KOPT-K1 (cell line): Measurements from ENCODE around the gene SIL1.

Experiments used
- H3K27ac ChIP-seq: fragments of 200-600 bp; sonication (generic); 2 replicates; pipeline ENCODE4 v1.5.1; 2016; ENCODE audit warnings: antibody characterized with exemption, mild to moderate bottlenecking, low read depth, low read length; ENCODE audit not compliant: poor library complexity, severe bottlenecking
- H3K36me3 ChIP-seq: fragments of 200-600 bp; sonication (generic); 2 replicates; pipeline ENCODE4 v1.5.1; 2017; ENCODE audit warnings: antibody characterized with exemption, mild to moderate bottlenecking, low read length, moderate library complexity; ENCODE audit not compliant: insufficient read depth
- H3K9me3 ChIP-seq: fragments of 200-600 bp; sonication (generic); 2 replicates; pipeline ENCODE4 v1.5.1; 2017; ENCODE audit warnings: antibody characterized with exemption, low read length, mild to moderate bottlenecking; ENCODE audit not compliant: insufficient read depth, poor library complexity, severe bottlenecking

SIL1 gene

GRCh38 chr5:138981131-138981530 lies 217.0 kb downstream of the SIL1 start:
- no peaks in the 10 kb centered on the region for H3K36me3 ChIP-seq
- no peaks in the 10 kb centered on the region for H3K9me3 ChIP-seq
- H3K27ac ChIP-seq: peak overlapping the region; percentile 17

GRCh38 chr5:138980441-138980840 lies 217.7 kb downstream of the SIL1 start:
- H3K9me3 ChIP-seq: no peaks in the 10 kb centered on the region
- peak overlapping the region; percentile 69 for H3K27ac ChIP-seq
- no peaks in the 10 kb centered on the region for H3K36me3 ChIP-seq

- H3K36me3 ChIP-seq: no peaks in the 10 kb centered on the region
- H3K27ac ChIP-seq: peak overlapping the region; percentile 69
- H3K9me3 ChIP-seq: no peaks in the 10 kb centered on the region
Observed at GRCh38 chr5:138979684-138980280, 218.4 kb downstream of the SIL1 start.

- no peaks in the 10 kb centered on the region for H3K36me3 ChIP-seq
- H3K9me3 ChIP-seq: no peaks in the 10 kb centered on the region
- H3K27ac ChIP-seq: no peak overlapping the region
Observed at GRCh38 chr5:138978581-138978980, 219.6 kb downstream of the SIL1 start.

- H3K36me3 ChIP-seq: no peaks in the 10 kb centered on the region
- H3K9me3 ChIP-seq: no peaks in the 10 kb centered on the region
- no peak overlapping the region for H3K27ac ChIP-seq
Observed at GRCh38 chr5:138978080-138978479, 220.1 kb downstream of the SIL1 start.

- Histone ChIP-seq H3K36me3 (no peaks in the 10 kb centered on the region), H3K9me3 (no peaks in the 10 kb centered on the region), H3K27ac (no peak overlapping the region)
Observed at GRCh38 chr5:138975098-138975847, 222.9 kb downstream of the SIL1 start.

GRCh38 chr5:138974227-138975063 lies 223.7 kb downstream of the SIL1 start:
- Histone ChIP-seq H3K36me3 (no peaks in the 10 kb centered on the region), H3K27ac (no peak overlapping the region), H3K9me3 (no peaks in the 10 kb centered on the region)

GRCh38 chr5:138972836-138973235 lies 225.3 kb downstream of the SIL1 start:
- H3K9me3 ChIP-seq: no peaks in the 10 kb centered on the region
- no peaks in the 10 kb centered on the region for H3K36me3 ChIP-seq
- no peak overlapping the region for H3K27ac ChIP-seq

- H3K27ac ChIP-seq: no peak overlapping the region
- H3K9me3 ChIP-seq: no peaks in the 10 kb centered on the region
- H3K36me3 ChIP-seq: no peaks in the 10 kb centered on the region
Observed at GRCh38 chr5:138972230-138972629, 225.9 kb downstream of the SIL1 start.

- H3K27ac ChIP-seq: no peak overlapping the region
- no peaks in the 10 kb centered on the region for H3K9me3 ChIP-seq
- no peaks in the 10 kb centered on the region for H3K36me3 ChIP-seq
Observed at GRCh38 chr5:138969323-138970002, 228.7 kb downstream of the SIL1 start.

- H3K27ac ChIP-seq: no peak overlapping the region
- no peaks in the 10 kb centered on the region for H3K9me3 ChIP-seq
- no peaks in the 10 kb centered on the region for H3K36me3 ChIP-seq
Observed at GRCh38 chr5:138968601-138969000, 229.6 kb downstream of the SIL1 start.

GRCh38 chr5:138967791-138968448 lies 230.2 kb downstream of the SIL1 start:
- Histone ChIP-seq H3K27ac (no peak overlapping the region), H3K36me3 (no peaks in the 10 kb centered on the region), H3K9me3 (no peaks in the 10 kb centered on the region)

GRCh38 chr5:138966236-138966985 lies 231.8 kb downstream of the SIL1 start:
- no peaks in the 10 kb centered on the region for H3K9me3 ChIP-seq
- no peak overlapping the region for H3K27ac ChIP-seq
- H3K36me3 ChIP-seq: no peaks in the 10 kb centered on the region

- Histone ChIP-seq H3K27ac (no peak overlapping the region), H3K9me3 (no peaks in the 10 kb centered on the region), H3K36me3 (no peaks in the 10 kb centered on the region)
Observed at GRCh38 chr5:138965626-138966025, 232.5 kb downstream of the SIL1 start.
